GM06990 (cell line): ENCODE data around the gene RNF2.

ENCODE experiments used
- DNase-seq: peaks from one replicate; pipeline ENCODE4 v3.0.0-alpha.2; 2011; ENCODE audit not compliant: insufficient read length; ENCODE audit errors: extremely low read depth
- H3K27me3 ChIP-seq: replicated peaks from 2 replicates; pipeline ENCODE4 v1.6.0; 2011; ENCODE audit warnings: low read length; ENCODE audit not compliant: control insufficient read depth, insufficient read depth
- H3K36me3 ChIP-seq: 2 replicates; pipeline ENCODE4 v1.5.1; 2011; ENCODE audit warnings: low read length; ENCODE audit not compliant: control insufficient read depth, insufficient read depth
- H3K4me3 ChIP-seq: replicated peaks from 2 replicates; pipeline ENCODE4 v1.5.1; 2011; ENCODE audit warnings: low read depth, mild to moderate bottlenecking, control low read depth, low read length
- TF ChIP-seq, protein P1 (sequence below): IDR thresholded peaks from 2 replicates; pipeline ENCODE4 v1.5.1; 2011; ENCODE audit warnings: low read length, control low read depth, mild to moderate bottlenecking, inconsistent platforms; ENCODE audit not compliant: insufficient read depth, poor library complexity, severe bottlenecking

The RNF2 gene

DNA sequence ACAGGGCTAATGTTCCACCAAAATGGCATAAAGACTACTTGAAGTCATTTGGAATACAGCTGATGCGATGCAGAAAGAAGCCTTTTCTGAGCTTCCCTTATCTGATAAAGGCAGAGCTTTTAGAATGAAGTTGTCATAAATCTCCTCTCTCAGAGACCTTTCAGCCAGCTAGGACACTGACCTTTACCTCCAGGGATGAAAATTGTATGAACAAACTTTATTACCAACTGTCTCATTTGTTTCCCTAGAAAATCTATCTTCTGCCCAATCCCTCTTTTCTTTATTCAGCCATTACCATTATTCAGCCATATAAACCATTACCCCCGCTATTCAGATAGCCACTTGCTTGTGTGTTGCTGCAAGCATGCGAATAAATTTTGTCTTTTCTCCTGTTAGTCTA lies 29.7 kb upstream of the RNF2 start:
- no peak for DNase-seq
- Histone ChIP-seq H3K36me3 (no peaks in the 10 kb centered on the region), H3K27me3 (no peaks in the 10 kb centered on the region), H3K4me3 (no peak overlapping the region)
- TF ChIP-seq, protein P1, sequence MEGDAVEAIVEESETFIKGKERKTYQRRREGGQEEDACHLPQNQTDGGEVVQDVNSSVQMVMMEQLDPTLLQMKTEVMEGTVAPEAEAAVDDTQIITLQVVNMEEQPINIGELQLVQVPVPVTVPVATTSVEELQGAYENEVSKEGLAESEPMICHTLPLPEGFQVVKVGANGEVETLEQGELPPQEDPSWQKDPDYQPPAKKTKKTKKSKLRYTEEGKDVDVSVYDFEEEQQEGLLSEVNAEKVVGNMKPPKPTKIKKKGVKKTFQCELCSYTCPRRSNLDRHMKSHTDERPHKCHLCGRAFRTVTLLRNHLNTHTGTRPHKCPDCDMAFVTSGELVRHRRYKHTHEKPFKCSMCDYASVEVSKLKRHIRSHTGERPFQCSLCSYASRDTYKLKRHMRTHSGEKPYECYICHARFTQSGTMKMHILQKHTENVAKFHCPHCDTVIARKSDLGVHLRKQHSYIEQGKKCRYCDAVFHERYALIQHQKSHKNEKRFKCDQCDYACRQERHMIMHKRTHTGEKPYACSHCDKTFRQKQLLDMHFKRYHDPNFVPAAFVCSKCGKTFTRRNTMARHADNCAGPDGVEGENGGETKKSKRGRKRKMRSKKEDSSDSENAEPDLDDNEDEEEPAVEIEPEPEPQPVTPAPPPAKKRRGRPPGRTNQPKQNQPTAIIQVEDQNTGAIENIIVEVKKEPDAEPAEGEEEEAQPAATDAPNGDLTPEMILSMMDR: no peak

DNA sequence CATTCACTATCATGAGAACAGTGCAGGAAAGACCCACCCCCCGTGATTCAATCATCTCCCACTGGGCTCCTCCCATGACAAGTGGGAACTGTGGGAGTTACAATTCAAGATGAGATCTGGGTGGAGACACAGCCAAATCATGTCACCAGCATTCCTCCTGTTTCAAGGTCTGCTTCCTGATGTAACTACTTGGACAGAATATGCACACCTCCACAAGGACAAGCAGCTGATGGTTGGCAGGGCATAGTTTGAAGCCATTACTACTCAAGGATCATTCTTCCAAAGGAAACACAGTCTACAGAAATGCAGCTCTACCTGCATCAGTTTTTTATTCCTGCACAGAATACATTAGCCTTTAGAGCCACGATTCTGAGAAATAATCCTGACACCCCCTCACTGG lies 28.5 kb upstream of the RNF2 start:
- no peak overlapping the region for H3K4me3 ChIP-seq
- TF ChIP-seq, protein P1: no peak
- no peak for DNase-seq
- no peaks in the 10 kb centered on the region for H3K27me3 ChIP-seq
- no peaks in the 10 kb centered on the region for H3K36me3 ChIP-seq

DNA sequence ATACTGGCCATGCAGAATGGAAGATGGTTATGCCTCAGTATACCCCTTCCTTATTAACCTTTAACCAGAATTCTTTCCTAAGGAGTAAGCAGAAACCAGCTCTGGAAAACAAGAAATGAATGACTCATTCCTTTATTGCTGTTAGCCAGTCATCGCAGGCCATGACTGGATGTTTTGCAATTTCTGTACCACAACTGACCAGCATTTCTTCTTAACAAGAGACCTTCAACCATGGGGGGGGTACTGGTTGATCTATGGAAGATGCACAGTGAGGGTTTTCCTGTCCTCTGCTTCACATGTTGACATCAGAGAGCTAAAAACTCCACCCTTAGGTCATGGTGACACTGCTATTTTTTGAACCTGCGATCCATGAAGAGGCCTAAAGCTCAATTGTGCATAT lies 28.0 kb upstream of the RNF2 start:
- DNase-seq: no peak
- Histone ChIP-seq H3K4me3 (no peak overlapping the region), H3K27me3 (no peaks in the 10 kb centered on the region), H3K36me3 (no peaks in the 10 kb centered on the region)
- TF ChIP-seq, protein P1: no peak

DNA sequence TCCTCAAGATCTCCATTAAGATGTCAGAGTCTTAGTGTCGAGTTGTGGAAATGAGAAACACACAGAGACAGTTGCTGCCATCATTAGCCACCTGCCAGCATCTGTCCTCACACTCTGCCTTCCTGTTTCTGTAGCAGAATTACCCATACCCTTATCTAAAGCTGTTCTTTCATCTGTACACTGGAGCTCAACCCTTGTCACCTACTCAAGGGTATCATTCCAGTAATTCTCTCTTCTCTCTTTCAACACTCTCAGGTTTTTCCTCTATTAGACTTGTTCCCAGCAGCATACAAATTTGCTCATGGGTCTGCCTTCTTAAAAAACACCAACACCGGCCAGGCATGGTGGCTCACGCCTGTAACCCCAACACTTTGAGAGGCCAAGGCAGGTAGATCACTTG lies 27.4 kb upstream of the RNF2 start:
- DNase-seq: no peak
- no peak overlapping the region for H3K4me3 ChIP-seq
- TF ChIP-seq, protein P1: no peak
- no peaks in the 10 kb centered on the region for H3K36me3 ChIP-seq
- no peaks in the 10 kb centered on the region for H3K27me3 ChIP-seq

DNA sequence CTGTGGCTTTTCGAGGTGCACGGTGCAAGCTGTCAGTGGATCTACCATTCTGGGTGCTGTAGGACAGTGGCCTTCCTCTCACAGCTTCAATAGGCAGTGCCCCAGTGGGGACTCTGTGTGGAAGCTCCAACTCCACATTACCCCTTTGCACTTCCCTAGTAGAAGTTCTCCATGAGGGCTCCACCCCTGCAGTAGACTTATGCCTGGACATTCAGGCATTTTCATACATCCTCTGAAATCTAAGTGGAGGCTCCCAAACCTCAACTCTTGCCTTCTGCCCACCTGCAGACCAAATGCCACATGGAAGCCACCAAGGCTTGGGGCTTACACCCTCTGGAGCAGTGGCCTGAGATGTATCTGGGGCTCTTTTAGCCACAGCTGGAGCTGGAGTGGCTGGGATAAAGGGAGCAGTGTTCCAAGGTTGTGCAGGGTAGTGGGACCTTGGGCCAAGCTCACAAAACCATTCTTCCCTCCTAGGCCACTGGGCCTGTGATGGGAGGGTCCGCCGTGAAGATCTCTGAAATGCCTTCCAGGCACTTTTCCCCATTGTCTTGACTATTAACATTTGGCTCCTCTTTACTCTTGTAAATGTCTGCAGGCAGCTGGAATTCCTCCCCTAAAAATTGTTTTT lies 18.0 kb upstream of the RNF2 start:
- TF ChIP-seq, protein P1: no peak
- Histone ChIP-seq H3K4me3 (no peak overlapping the region), H3K36me3 (no peaks in the 10 kb centered on the region), H3K27me3 (no peaks in the 10 kb centered on the region; the same call in 1 of the 2 replicates)
- no peak for DNase-seq

DNA sequence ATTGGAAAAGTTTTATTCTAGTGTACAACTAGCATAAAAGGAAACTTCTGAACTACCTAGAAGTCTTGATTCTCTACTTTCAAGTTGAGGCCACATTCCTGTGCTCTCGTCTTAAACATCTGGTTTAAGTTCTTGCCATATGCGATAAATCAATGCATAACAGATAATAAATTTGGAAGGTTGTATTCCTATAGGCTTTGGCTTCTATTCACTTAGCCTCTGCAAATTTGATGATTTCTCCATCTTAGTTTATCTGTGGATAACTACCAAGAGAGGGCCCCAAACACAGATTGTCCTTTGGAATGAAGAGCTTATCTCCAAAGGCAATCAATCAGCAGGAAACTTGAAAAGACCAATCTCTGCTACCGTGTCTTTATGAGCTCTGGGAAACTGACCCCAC lies 11.7 kb upstream of the RNF2 start:
- Histone ChIP-seq H3K27me3 (no peaks in the 10 kb centered on the region), H3K4me3 (no peak overlapping the region), H3K36me3 (no peaks in the 10 kb centered on the region)
- TF ChIP-seq, protein P1: no peak
- DNase-seq: no peak
